ENCODE measurements around the gene KBTBD4. TPM values are rescaled to one million over a fixed set of nuclear protein-coding genes. Genes with fewer than 3 reads are reported as not detected.
A peak's percentile ranks its signal among the peaks of the same experiment; 100 is the strongest.

Gene KBTBD4
- total RNA-seq, 1 experiment from 2014 or later, result 12.3 TPM

GRCh38 chr11:47552056-47552565 is 26.7 kb downstream of the KBTBD4 start:
- H3K4me1 Mint-ChIP-seq, result peaks cover 38% of the 10 kb centered on the region
- peak overlapping the region; percentile 95 for H3K4me3 Mint-ChIP-seq
- H3K27me3 Mint-ChIP-seq (ENCODE audit: low read depth), result no peaks in the 10 kb centered on the region
- H3K36me3 Mint-ChIP-seq, result peaks cover 15% of the 10 kb centered on the region
- peak; percentile 18; the same call in 1 of the 2 replicates for TF ChIP-seq ETV6 (CRISPR knock-in tag; IDR thresholded peaks at IDR 0.05)
- TF ChIP-seq NR2C2 (CRISPR knock-in tag; IDR thresholded peaks at IDR 0.05), result no peak
- H3K27ac Mint-ChIP-seq, result peak overlapping the region; percentile 91
- ChIA-PET POLR2A (interaction anchor here (0.7 to 0.9 kb wide), 3 partner anchors 13 to 298 kb away, joined by 3 read pairs; no protein-coding TSS in a partner anchor), CTCF (interaction anchor here (0.8 to 1.7 kb wide), 10 partner anchors 10 to 294 kb away, joined by 3 to 9 read pairs (median 3); partner anchors contain the start of genes NR1H3 and PTPMT1)
- ATAC-seq (peak; percentile 3; the same call in 1 of the 2 replicates), DNase-seq (ENCODE audit: low spot score) (peak; percentile 39)
- H3K9me3 Mint-ChIP-seq, result no peaks in the 10 kb centered on the region

- Mint-ChIP-seq H3K36me3 (peaks cover 18% of the 10 kb centered on the region), H3K4me1 (peaks cover 38% of the 10 kb centered on the region), H3K27ac (peak overlapping the region; percentile 89), H3K9me3 (no peaks in the 10 kb centered on the region), H3K27me3 (ENCODE audit: low read depth) (no peaks in the 10 kb centered on the region), H3K4me3 (peak overlapping the region; percentile 95)
- TF ChIP-seq TP53 (CRISPR knock-in tag; IDR thresholded peaks at IDR 0.05) (no peak), USF2 (CRISPR knock-in tag; IDR thresholded peaks at IDR 0.05) (no peak), HMGXB4 (CRISPR knock-in tag; IDR thresholded peaks at IDR 0.05) (no peak), E2F4 (CRISPR knock-in tag; IDR thresholded peaks at IDR 0.05; ENCODE audit: borderline replicate concordance, low read depth) (no peak), IRF2 (CRISPR knock-in tag; IDR thresholded peaks at IDR 0.05; ENCODE audit: borderline replicate concordance, low read depth) (no peak), ZNF423 (CRISPR knock-in tag; IDR thresholded peaks at IDR 0.05) (no peak), ATF3 (CRISPR knock-in tag; conservative IDR thresholded peaks at IDR 0.05) (no peak), JAZF1 (CRISPR knock-in tag; IDR thresholded peaks at IDR 0.05) (no peak), ZNF396 (CRISPR knock-in tag; IDR thresholded peaks at IDR 0.05; ENCODE audit: borderline replicate concordance) (no peak), AR (CRISPR knock-in tag; IDR thresholded peaks at IDR 0.05) (no peak), ZMAT4 (CRISPR knock-in tag; IDR thresholded peaks at IDR 0.05) (no peak), MXD4 (CRISPR knock-in tag; IDR thresholded peaks at IDR 0.05; ENCODE audit: borderline replicate concordance) (no peak), MYBL2 (CRISPR knock-in tag; IDR thresholded peaks at IDR 0.05) (no peak), ZSCAN18 (CRISPR knock-in tag; IDR thresholded peaks at IDR 0.05) (no peak)
- DNase-seq (ENCODE audit: low spot score), result no peak
- POLR2A ChIA-PET, result interaction anchor here (0.7 kb wide), 1 partner anchor 300 kb away, joined by 3 read pairs; no protein-coding TSS in a partner anchor
- no peak for ATAC-seq
- CTCF ChIA-PET, result interaction anchor here (0.6 to 1.7 kb wide), 10 partner anchors 9 to 108 kb away, joined by 3 to 9 read pairs (median 3); no protein-coding TSS in a partner anchor
Measured at GRCh38 chr11:47551086-47551485, 27.7 kb downstream of the KBTBD4 start.

Measured in WTC11 (cell line).